OCI-M1 (cell line): ENCODE measurements around the gene BAMBI.

Experiments used
- DNase-seq: peaks from one replicate; lab custom pipeline; 2025; lab: John Stamatoyannopoulos, UW

BAMBI gene

DNA sequence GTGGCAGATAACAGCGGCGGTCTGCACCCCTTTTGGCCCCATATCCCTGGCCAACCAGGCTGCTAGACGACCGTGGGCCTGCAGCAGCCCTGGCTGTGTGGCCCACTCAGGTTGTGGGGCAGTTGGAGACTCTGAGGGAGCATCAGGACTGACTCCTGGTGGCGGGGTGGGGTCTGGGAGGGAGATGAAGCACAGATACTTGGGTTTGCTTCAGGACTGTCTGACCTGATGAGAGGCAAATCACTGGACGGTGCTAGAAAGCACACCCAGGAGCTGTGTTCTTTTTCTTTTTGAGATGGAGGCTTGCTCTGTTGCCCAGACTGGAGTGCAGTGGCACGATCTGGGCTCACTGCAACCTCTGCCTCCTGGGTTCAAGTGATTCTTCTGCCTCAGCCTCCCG lies 28.2 kb downstream of the BAMBI start:
- DNase-seq: no peak

DNA sequence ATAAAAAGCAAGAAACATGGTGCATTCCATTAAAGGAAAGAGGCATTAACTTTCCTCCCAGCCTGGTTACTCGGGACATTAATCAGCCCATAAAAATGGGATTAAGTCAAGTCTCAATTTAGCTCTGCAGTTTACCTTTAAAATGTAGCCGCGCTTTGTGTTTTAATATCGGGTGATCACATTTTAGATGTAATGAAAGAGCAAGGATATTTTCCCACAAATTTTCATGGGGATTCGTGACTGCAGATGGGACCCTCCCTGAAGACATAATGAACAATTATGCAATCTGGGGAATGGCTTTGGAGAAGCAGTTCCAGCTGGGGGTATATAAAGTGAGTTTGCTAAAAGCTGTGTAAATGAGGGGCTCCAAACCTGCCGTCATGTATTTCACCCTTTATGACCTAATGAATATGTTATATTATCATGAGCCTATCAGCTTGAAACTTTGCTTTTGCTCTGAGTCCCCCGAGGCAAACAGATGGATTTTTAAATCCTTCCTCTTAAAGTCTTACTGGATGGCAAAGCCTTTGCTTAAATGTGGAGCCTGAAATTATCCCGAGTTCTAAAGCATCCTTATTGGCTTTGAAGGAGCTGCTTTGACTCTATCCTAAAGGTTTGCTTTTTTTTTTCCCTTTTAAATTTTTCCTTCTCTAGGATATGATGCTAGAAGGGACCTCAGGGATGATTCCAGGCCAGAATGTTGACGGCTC lies 31.8 kb downstream of the BAMBI start:
- DNase-seq: no peak

DNA sequence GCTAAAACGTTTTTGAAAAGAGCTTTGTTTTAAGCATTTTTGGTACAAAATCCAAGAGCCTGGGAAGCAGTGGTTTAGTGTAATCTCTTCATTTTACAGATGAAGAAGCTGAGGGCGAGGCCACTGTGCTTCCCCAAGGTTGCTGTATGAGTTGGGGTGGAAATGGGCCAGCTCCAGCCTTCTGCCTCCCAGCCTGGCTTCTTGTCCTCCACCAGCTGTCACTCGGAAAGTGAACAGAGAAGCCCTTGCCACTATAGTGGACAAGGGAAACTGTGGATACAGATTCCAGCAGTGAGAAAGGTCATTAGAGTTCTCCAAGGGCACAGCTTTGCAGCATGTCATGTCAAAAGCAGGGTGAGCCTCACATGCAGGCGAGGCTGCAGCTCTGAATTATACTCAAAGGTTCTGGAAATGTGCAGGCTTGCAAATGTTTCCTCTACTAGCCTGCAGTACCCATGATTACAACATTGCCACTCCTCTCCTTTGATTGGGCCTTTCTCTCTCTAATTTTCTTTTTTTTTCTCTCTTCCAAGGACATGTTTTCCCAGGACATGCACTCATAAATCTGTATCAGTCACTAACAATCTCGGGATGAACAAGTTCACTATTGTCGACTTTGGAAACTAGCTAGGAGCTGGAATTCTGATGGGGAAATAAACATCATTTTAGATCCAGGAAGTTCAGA lies 33.0 kb downstream of the BAMBI start:
- DNase-seq: no peak

DNA sequence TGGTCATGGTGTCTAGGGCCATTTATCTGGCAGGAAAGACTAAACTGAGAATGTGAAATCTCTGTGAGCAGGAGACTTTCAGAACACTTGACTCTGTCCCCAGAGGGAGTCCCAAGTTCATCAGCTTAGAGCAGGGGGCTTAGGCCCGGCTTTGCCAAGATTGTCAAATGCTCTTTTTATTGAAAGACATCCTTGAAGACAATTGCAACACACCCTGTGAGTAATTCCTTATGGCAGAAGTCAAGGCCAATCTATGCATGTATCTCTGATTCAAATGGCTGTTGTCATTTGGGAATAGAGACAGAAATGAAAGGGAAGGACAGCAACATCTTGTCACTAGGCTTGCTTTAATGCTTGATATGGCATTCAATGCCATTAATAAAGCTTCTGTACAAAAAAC lies 33.7 kb downstream of the BAMBI start:
- no peak for DNase-seq

DNA sequence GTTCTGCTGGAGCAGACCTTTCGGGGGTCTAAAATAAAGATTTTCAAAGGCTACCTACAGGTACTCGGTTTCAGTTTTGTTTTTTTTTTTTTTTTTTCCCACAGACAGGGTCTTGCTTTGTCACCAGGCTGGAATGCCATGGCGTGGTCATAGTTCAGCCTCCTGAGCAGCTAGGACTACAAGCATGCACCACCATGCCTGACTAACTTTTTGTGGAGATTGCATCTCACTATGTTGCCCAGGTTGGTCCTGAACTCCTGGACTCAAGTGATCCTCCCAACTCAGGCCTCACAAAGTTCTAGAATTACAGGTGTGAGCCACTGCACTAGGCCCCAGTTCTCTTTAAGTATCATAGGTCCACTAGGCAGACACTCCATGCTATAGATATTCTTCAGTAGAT lies 34.5 kb downstream of the BAMBI start:
- no peak for DNase-seq

DNA sequence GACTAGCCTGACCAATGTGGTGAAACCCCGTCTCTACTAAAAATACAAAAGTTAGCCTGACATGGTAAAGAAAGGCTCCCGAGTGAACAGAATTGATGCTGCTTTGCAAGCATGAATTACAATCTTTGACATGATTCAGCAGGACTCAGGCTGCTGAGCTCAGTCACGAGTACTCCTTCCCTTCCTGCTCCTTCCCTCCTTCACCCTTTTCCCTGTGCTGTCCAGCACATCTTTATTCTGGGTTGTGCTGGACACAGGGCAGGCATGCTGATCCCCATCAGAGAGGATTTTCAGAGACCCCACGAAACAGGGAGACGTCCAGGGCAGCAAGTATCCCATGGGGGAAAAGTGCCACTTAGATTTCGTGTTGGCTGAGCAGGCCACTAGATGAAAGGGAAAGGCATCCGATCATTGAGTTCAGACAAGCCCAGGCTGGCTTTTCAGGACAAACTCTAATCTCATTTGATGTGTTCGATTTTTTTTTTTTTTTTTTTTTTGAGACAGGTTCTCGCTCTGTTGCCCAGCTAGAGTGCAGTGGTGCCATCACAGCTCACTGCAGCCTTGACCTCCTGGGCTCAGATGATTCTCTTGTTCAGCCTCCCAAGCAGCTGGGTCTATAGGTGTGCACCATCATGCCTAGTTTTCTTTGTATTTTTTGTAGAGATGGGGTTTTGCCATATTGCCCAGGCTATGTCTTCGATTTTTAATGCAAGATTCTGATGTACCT lies 36.5 kb downstream of the BAMBI start:
- no peak for DNase-seq

DNA sequence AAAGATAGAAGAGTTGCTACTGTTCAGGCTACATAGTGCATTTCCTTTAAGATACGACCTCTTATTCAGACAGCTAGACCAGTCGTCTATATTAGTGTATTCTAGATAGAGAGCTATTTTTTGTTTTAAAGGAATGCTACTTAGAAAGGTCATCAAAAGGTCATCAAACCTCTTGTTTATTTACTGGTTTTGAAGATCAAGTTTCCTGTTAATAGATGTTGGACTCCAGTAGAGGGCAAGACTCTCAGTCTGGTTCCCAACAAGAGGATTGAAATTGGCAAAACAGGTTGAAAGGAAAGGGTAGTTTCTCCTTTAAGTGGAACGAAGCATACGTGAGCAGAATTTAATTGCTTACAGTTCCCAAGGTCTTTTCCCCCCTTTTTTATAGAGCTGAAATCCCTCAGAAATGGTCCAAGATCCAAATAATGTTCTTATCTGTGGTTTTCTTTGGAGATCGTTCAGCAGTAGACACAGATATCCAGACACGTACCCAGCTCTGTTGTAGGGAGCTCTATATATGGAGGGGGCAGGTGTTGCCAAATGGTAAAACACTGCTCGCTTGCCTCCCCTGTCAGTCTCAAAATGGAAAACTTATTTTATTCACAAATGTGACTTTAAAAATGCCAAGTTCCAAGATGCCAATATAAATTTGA lies 37.2 kb downstream of the BAMBI start:
- DNase-seq: no peak

DNA sequence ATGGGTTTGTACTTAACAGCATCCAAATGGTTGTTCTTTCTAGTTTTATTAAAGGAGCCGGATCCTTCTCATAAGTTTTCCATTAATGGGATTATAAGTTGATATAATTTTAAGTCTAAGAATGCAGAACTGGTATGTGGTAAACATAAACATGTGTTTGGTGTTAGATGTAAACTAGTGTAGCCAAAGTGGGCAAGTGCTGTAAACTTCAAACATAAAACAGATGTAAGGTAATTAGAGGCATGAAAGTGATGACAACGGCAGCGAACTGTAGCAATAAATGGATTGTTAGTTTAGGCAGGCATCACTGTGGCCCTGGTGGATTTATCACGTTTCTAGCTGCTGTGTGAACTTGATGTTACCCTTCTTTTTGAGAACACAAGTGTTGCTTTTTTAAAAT lies 37.9 kb downstream of the BAMBI start:
- no peak for DNase-seq

DNA sequence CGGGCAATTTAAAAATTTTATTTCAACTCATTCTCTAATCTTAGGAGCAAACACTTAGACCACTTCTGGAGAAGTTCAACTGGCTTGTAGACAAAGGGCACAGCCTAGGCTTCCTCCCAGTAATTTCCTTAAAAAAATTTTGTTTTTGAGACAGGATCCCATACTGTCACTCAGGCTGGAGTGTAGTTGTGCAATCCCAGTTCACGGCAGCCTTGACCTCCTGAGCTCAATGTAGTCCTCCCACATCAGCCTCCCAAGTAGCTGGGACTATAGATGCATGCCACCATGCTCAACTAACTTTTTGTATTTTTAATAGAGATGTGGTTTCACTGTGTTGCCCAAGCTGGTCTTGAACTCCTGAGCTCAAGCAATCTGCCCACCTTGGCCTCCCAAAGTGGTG lies 38.4 kb downstream of the BAMBI start:
- no peak for DNase-seq

DNA sequence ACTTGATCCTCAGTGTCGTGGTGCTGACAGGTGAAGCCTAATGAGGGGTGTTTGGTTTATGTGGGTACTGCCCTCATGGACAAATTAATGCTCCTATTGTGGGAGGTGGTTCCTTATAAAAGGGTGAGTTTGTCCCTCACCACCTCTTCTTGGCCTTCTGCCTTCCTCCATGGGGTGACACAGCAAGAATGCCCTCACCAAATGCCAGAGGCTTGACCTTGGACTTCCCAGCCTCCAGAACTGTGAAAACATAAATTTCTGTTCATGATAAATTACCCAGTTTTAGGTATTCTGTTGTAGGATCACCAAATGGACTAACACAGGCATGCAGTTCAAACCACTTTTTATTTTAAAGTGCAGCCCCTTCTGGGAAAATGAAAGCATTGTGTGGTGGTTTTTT lies 39.4 kb downstream of the BAMBI start:
- DNase-seq: no peak

DNA sequence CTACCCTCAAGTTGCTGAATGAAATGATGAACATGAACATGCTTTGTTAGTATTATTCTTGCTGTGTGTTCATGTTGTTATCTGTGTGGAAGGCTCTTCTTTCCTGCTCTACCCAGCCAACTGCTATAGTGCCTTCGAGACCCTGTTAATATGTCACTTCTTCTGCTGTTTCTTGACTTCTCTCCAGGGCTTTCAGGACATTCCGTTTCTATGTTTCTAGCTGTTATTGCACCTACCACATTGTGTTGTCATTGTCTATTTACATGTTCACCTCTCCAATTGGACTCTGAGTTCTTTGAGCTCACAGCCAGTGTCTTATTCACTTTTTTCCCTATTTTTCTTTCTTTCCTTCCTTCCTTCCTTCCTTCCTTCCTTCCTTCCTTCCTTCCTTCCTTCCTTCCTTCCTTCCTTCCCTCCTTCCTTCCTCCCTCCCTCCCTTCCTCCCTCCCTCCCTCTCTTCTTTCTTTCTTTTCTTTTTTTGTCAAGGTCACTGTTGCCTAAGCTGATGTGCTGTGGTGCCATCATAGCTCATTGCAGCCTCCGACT lies 40.4 kb downstream of the BAMBI start:
- no peak for DNase-seq

DNA sequence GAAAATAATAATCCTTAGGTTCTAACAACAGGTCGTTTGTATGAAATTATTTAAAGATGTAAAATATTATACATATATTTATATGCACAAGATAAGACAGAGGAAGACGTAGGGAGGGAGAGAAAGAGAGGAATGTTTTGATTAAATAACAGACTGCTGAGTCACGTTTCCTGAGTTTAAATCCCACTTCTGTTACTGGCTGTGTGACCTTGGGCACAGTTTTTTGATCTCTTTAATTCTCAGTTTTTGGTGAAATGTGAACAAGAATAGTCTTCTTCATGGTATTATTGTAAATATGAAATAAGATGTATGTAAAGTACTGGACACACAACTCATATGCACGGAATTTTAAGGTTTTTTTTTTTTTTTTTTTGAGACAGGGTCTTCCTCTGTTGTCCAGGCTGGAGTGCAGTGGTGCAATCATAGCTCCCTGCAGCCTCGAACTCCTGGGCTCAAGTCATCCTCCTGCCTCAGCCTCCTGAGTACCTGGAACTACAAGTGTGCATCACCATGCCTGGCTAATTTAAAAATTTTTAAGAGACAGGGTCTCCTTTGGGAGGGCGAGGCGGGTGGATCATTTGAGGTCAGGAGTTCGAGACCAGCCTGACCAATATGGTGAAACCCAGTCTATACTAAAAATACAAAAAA lies 42.6 kb downstream of the BAMBI start:
- DNase-seq: peak; percentile 23

DNA sequence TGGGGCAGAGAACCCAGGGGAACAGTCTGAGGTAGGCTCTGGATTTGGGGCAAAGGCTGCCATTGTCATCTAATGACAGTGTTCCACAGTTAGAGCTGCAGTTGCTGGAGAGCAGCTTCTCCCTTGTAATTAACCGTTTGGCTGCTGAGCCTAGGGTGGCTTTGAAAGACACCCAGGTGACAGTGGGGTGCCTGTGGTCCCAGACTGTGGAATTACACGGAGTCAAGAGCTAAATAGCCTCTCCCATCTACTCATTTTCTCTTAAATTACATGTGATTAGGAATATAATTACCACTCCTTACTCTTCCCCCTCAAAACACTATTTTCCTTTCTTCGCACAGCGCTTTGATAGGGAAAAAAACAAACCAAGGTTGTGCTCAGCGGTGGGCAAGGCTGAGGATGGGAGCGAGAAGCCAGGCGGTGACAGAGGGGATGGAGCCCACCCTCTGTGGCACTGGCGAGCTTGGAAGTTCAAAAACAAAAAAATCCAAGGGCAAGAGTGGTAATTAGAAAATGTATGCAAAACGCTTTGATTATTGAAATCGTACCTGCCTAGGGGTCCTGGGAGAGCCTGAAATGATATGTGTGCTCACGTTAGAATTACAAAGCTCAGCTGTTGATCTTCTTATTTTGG lies 44.1 kb downstream of the BAMBI start:
- DNase-seq: no peak

DNA sequence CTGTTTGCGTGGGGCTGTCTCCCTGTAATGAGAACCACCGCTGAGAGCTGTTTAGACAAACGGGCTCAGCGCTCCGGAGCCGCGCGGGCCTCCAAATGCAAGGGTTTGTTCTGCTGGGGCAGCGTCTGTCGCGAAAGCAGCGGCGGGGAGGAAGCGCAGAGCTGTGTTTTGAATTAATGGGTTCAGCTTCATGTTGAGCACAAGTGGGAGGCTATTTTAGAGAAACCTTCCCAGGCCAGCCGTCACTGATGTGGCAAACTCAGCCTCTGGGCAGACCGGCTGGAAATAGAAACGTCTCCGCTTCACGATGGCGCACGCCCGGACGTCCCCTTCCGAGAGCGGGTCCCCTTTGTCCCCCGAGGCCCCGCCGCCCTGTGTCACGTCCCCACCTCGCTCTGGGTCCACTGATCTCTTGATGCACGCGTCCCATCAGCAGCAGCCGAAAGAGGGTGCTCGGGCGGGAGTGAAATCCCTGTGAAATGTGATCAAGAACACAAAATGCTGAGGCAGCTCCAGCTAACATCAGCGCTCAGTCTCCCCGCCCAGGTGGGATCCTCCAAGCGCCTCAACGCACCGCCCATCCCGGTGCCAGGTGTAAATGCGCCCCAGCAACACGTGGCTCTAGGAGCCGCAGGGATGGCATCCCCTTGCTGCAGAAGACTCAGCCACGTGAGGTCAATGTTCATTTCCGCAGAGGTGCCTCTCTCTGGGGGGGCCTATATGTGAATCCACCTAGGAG lies 44.9 kb downstream of the BAMBI start:
- DNase-seq: no peak

DNA sequence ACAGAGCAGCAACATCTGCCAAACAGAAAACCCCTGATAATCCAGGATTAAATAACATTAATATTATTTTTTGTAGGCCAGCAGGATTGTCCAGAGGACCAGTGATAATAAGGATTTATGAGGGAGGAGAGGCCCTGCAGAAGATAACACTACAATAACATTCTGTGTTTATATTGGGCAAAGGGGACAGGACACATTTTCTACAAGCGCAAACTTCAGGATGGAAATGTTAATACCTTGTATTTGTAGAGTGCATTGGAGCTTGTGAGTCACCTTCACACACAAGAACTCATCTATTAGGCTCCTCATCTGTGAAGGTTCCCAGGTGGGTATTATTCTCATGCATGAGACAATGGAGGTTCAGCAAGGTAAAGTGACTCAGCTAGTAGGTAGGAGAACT lies 51.0 kb downstream of the BAMBI start:
- no peak for DNase-seq

DNA sequence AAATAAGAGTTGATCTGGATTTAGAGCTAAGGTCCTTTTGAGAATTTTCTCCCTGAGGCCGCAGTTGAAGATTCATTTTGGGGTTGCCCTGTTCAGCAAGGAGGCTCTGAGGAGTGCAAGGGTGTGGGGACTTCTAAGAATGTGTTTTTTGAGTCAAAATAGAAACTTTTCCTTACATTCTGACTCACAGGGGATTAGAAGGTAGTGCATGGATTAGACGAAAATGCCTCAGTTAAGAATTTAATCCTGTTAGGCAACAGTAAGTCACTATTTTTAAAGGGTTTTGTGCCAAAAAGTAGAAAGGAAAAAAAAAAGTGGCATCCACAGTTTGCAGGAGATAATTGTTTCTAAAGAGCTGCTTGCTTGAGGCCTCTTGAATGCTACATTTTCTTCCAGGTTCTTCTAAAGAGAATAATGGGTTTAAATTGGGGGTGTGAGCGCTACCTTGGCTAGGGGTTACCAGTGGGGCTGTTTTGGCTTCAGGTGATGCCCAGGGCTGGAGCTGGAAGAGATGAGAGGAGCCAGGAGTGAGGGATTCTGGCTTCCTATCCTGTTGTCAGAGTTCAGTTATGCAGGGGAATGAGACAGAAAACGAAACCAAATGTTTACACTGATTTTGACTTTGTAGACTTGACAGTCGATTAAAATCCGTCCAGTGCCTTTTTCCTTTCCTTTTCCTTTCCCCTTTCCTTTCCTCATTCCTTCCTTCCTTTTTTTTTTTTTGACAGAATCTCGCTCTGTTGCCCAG lies 52.9 kb downstream of the BAMBI start:
- DNase-seq: peak; percentile 28

DNA sequence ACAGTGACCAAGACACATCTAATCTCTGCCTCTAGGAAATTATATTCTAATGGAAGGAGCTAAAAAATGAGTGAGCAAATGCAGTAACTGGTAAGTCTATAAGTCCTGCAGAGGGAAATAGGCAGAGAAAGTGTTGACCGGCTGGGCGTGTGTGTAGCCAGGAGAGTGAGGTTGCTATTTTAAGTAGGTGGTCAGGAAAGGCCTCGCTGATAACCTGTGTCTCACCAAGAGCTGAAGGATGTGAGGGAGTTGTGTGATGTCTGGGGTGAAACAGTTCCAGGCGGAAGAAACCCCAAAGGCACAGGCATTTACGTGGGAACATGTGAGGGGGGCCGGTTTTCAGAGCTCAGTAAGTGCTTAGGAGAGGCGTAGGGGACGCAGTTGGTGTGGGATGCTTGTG lies 54.8 kb downstream of the BAMBI start:
- DNase-seq: no peak
